ENCODE results near the gene MTERF1. TPM values are rescaled to one million over a fixed set of nuclear protein-coding genes. Genes with fewer than 3 reads are reported as not detected.

MTERF1 gene
- total and polyA plus RNA-seq, 2 donors (not counting 1 experiment from before 2014, with no cell fraction given) = 8.8 to 10.9 TPM

GRCh38 chr7:91864070-91864469 lies 16.4 kb downstream of the MTERF1 start:
- no peak overlapping the region for H3K9ac ChIP-seq (ENCODE audit: insufficient read depth, low read length)
- no peaks in the 10 kb centered on the region for H3K79me2 ChIP-seq (ENCODE audit: control insufficient read depth, insufficient read depth, low read length)
- H3K36me3 ChIP-seq (ENCODE audit: control insufficient read depth, insufficient read depth, low read length) = no peaks in the 10 kb centered on the region

GRCh38 chr7:91852263-91852741 lies 28.2 kb downstream of the MTERF1 start:
- no peaks in the 10 kb centered on the region for H4K20me1 ChIP-seq (ENCODE audit: control insufficient read depth, extremely low read depth, insufficient read depth, low read length)
- no peak overlapping the region for H2AFZ ChIP-seq (ENCODE audit: low read length)
- H3K9ac ChIP-seq (ENCODE audit: insufficient read depth, low read length) = no peak overlapping the region
- no peaks in the 10 kb centered on the region for H3K27me3 ChIP-seq (ENCODE audit: control insufficient read depth, insufficient read depth, low read length)
- no peaks in the 10 kb centered on the region for H3K79me2 ChIP-seq (ENCODE audit: control insufficient read depth, insufficient read depth, low read length)
- DNase-seq (ENCODE audit: low read depth in 2 of 2) = peak in 1 of 2 donors; percentile 20
- H3K4me3 ChIP-seq (replicated peaks in 1 of 4; ENCODE audit: control extremely low read depth in 1 of 4, insufficient read depth in 1 of 4, low read depth in 3 of 4, low read length in 4 of 4) = no peak overlapping the region
- no peaks in the 10 kb centered on the region for H3K4me1 ChIP-seq (ENCODE audit: control insufficient read depth, extremely low read depth, insufficient read depth, low read length)
- H3K9me3 ChIP-seq (ENCODE audit: control insufficient read depth, insufficient read depth, low read depth, low read length) = no peaks in the 10 kb centered on the region
- H3K27ac ChIP-seq (ENCODE audit: insufficient read depth, low read length) = no peak overlapping the region
- no peak for TF ChIP-seq EZH2 (IDR thresholded peaks at IDR 0.05; ENCODE audit: low read length, missing control alignments)
- peak in 1 of 2 donors; percentile 8 for TF ChIP-seq CTCF (conservative IDR thresholded peaks at IDR 0.05 in 1 of 2, IDR thresholded peaks at IDR 0.05 in 1 of 2; ENCODE audit: low read depth in 1 of 2, low read length in 2 of 2)
- no peak overlapping the region for H3K4me2 ChIP-seq (ENCODE audit: extremely low read depth, insufficient read depth, low read length)
- no peaks in the 10 kb centered on the region for H3K36me3 ChIP-seq (ENCODE audit: control insufficient read depth, insufficient read depth, low read length)

More at GRCh38 chr7:91864070-91864469, 16.4 kb downstream of the MTERF1 start:
- H3K9me3 ChIP-seq (ENCODE audit: control insufficient read depth, insufficient read depth, low read depth, low read length) = no peaks in the 10 kb centered on the region
- no peaks in the 10 kb centered on the region for H4K20me1 ChIP-seq (ENCODE audit: control insufficient read depth, extremely low read depth, insufficient read depth, low read length)
- DNase-seq (ENCODE audit: low read depth in 2 of 2) = no peak
- no peak overlapping the region for H3K4me3 ChIP-seq (replicated peaks in 1 of 4; ENCODE audit: control extremely low read depth in 1 of 4, insufficient read depth in 1 of 4, low read depth in 3 of 4, low read length in 4 of 4)
- H3K4me1 ChIP-seq (ENCODE audit: control insufficient read depth, extremely low read depth, insufficient read depth, low read length) = no peaks in the 10 kb centered on the region
- no peak overlapping the region for H3K4me2 ChIP-seq (ENCODE audit: extremely low read depth, insufficient read depth, low read length)
- no peak for TF ChIP-seq CTCF (conservative IDR thresholded peaks at IDR 0.05 in 1 of 2, IDR thresholded peaks at IDR 0.05 in 1 of 2; ENCODE audit: low read depth in 1 of 2, low read length in 2 of 2)
- no peak for TF ChIP-seq EZH2 (IDR thresholded peaks at IDR 0.05; ENCODE audit: low read length, missing control alignments)
- no peak overlapping the region for H2AFZ ChIP-seq (ENCODE audit: low read length)
- H3K27me3 ChIP-seq (ENCODE audit: control insufficient read depth, insufficient read depth, low read length) = no peaks in the 10 kb centered on the region
- H3K27ac ChIP-seq (ENCODE audit: insufficient read depth, low read length) = no peak overlapping the region

GRCh38 chr7:91850455-91850854 lies 30.0 kb downstream of the MTERF1 start:
- no peaks in the 10 kb centered on the region for H4K20me1 ChIP-seq (ENCODE audit: control insufficient read depth, extremely low read depth, insufficient read depth, low read length)
- no peak overlapping the region for H2AFZ ChIP-seq (ENCODE audit: low read length)
- no peak overlapping the region for H3K9ac ChIP-seq (ENCODE audit: insufficient read depth, low read length)
- TF ChIP-seq CTCF (conservative IDR thresholded peaks at IDR 0.05 in 1 of 2, IDR thresholded peaks at IDR 0.05 in 1 of 2; ENCODE audit: low read depth in 1 of 2, low read length in 2 of 2) = no peak
- no peak for TF ChIP-seq EZH2 (IDR thresholded peaks at IDR 0.05; ENCODE audit: low read length, missing control alignments)
- peak in 1 of 2 donors; percentile 81 for DNase-seq (ENCODE audit: low read depth in 2 of 2)
- H3K79me2 ChIP-seq (ENCODE audit: control insufficient read depth, insufficient read depth, low read length) = no peaks in the 10 kb centered on the region
- no peaks in the 10 kb centered on the region for H3K27me3 ChIP-seq (ENCODE audit: control insufficient read depth, insufficient read depth, low read length)
- no peak overlapping the region for H3K27ac ChIP-seq (ENCODE audit: insufficient read depth, low read length)
- no peak overlapping the region for H3K4me3 ChIP-seq (replicated peaks in 1 of 4; ENCODE audit: control extremely low read depth in 1 of 4, insufficient read depth in 1 of 4, low read depth in 3 of 4, low read length in 4 of 4)
- no peak overlapping the region for H3K4me2 ChIP-seq (ENCODE audit: extremely low read depth, insufficient read depth, low read length)
- no peaks in the 10 kb centered on the region for H3K4me1 ChIP-seq (ENCODE audit: control insufficient read depth, extremely low read depth, insufficient read depth, low read length)
- H3K36me3 ChIP-seq (ENCODE audit: control insufficient read depth, insufficient read depth, low read length) = no peaks in the 10 kb centered on the region
- no peaks in the 10 kb centered on the region for H3K9me3 ChIP-seq (ENCODE audit: control insufficient read depth, insufficient read depth, low read depth, low read length)

Measured in fibroblast of lung (primary cell).